A549 (cell line): Measurements from ENCODE around the gene CDAN1. TPM values are rescaled to one million over a fixed set of nuclear protein-coding genes. Genes with fewer than 3 reads are reported as not detected.

Experiments
- ATAC-seq, 2 experiments: fragments of 200-7000 bp in 1 of 2; fragments of >200 bp in 1 of 2; cut with Nextera tagmentation in 1 of 2; cut with Tn5 transposase in 1 of 2; 3 replicates each; pipeline versions ENCODE4 v1.8.0 to v1.9.1; 2018 to 2020; ENCODE audit warnings: mild to moderate bottlenecking in 1 of 2, moderate library complexity in 1 of 2
- CTCF ChIA-PET: fragments of 300-600 bp; sonication (Branson Sonifier 250); formaldehyde crosslinking; extraction: SDS; loops from one replicate; lab custom pipeline; 2021; ENCODE audit warnings: antibody characterized with exemption, inconsistent platforms; lab: Yijun Ruan, JAX
- POLR2A ChIA-PET: fragments of 350-600 bp; formaldehyde crosslinking; extraction: SDS; loops from one replicate; lab custom pipeline; 2021; ENCODE audit warnings: antibody characterized with exemption, inconsistent platforms; lab: Yijun Ruan, JAX
- DNase-seq, 2 experiments: peaks; one replicate each; pipeline versions ENCODE4 v3.0.0 to v3.0.0-alpha.2; 2011 to 2016; ENCODE audit warnings: low read depth in 1 of 2, low spot score in 1 of 2
- FAIRE-seq: peaks from 2 replicates; lab custom pipeline; 2011; peaks lifted over from hg19 to GRCh38; lab: Jason Lieb, UNC
- H3K27ac ChIP-seq, 2 experiments: fragments of >200 bp; sonication (Bioruptor Twin); formaldehyde crosslinking; 3 replicates each; pipeline ENCODE4 v1.5.1; 2016 to 2017
- H3K4me1 ChIP-seq: fragments of >200 bp; sonication (Bioruptor Twin); formaldehyde crosslinking; 3 replicates; pipeline ENCODE4 v1.6.1; 2016
- H3K4me2 ChIP-seq: fragments of >200 bp; sonication (Bioruptor Twin); formaldehyde crosslinking; 3 replicates; pipeline ENCODE4 v1.6.1; 2016
- H3K4me3 ChIP-seq: fragments of >200 bp; sonication (Bioruptor Twin); formaldehyde crosslinking; 3 replicates; pipeline ENCODE4 v1.5.1; 2016
- H3K9me3 ChIP-seq: fragments of >200 bp; sonication (Bioruptor Twin); formaldehyde crosslinking; 3 replicates; pipeline ENCODE4 v1.6.1; 2016
- ATOH8 ChIP-seq: fragments of 250-450 bp; sonication (Bioruptor Pico); IDR thresholded peaks from 2 replicates; pipeline ENCODE4 v1.5.0; 2020; ENCODE audit warnings: low read depth, mild to moderate bottlenecking, moderate library complexity
- BCL3 ChIP-seq: fragments of >200 bp; sonication (Bioruptor Twin); formaldehyde crosslinking; IDR thresholded peaks from 3 replicates; pipeline ENCODE4 v1.6.1; 2016
- CBX2 ChIP-seq: fragments of 200-600 bp; sonication (generic); IDR thresholded peaks from 2 replicates; pipeline ENCODE4 v1.6.1; 2016; ENCODE audit warnings: low read depth, mild to moderate bottlenecking, borderline replicate concordance
- CHD4 ChIP-seq: fragments of 200-600 bp; sonication (generic); IDR thresholded peaks from 2 replicates; pipeline ENCODE4 v1.6.1; 2016; ENCODE audit warnings: antibody characterized with exemption, mild to moderate bottlenecking, borderline replicate concordance
- EHMT2 ChIP-seq: fragments of 200-600 bp; sonication (generic); IDR thresholded peaks from 2 replicates; pipeline ENCODE4 v1.6.1; 2016; ENCODE audit warnings: antibody characterized with exemption, low read depth, mild to moderate bottlenecking, moderate library complexity
- FOSB ChIP-seq: fragments of 250-450 bp; sonication (Bioruptor Pico); IDR thresholded peaks from 2 replicates; pipeline ENCODE4 v1.5.0; 2020; ENCODE audit warnings: mild to moderate bottlenecking, moderate library complexity
- FOSL2 ChIP-seq, 2 experiments: fragments of 450-650 bp in 1 of 2; fragments of >200 bp in 1 of 2; sonication (Bioruptor Twin) in 1 of 2; formaldehyde crosslinking; IDR thresholded peaks; 2 replicates each; pipeline versions ENCODE4 v1.5.0 to v1.6.1; 2016 to 2020; ENCODE audit warnings: mild to moderate bottlenecking in 1 of 2, moderate library complexity in 1 of 2
- GATA3 ChIP-seq: IDR thresholded peaks from 2 replicates; pipeline ENCODE4 v1.6.1; 2012; ENCODE audit warnings: borderline replicate concordance
- HES2 ChIP-seq: fragments of >200 bp; sonication (Bioruptor Twin); formaldehyde crosslinking; IDR thresholded peaks from 2 replicates; pipeline ENCODE4 v1.6.1; 2016
- HOXB5 ChIP-seq: fragments of 250-450 bp; sonication (Bioruptor Pico); IDR thresholded peaks from 2 replicates; pipeline ENCODE4 v1.5.0; 2020; ENCODE audit warnings: mild to moderate bottlenecking, moderate library complexity
- MAFK ChIP-seq: fragments of 450-650 bp; IDR thresholded peaks from 2 replicates; pipeline ENCODE4 v1.6.1; 2014; ENCODE audit not compliant: partially characterized antibody
- MAX ChIP-seq: IDR thresholded peaks from 2 replicates; pipeline ENCODE4 v1.6.1; 2012
- NPAS2 ChIP-seq: fragments of 250-450 bp; sonication (Bioruptor Pico); IDR thresholded peaks from 2 replicates; pipeline ENCODE4 v1.8.0; 2022; ENCODE audit warnings: mild to moderate bottlenecking, moderate library complexity, borderline replicate concordance
- PBX3 ChIP-seq: IDR thresholded peaks from 2 replicates; pipeline ENCODE4 v1.6.1; 2012
- PHF8 ChIP-seq: fragments of 200-600 bp; sonication (generic); IDR thresholded peaks from 2 replicates; pipeline ENCODE4 v1.6.1; 2016; ENCODE audit warnings: low read depth, mild to moderate bottlenecking, antibody characterized with exemption, moderate library complexity, borderline replicate concordance
- RAD21 ChIP-seq, 2 experiments: fragments of >200 bp in 1 of 2; sonication (Bioruptor Twin) in 1 of 2; formaldehyde crosslinking in 1 of 2; IDR thresholded peaks in 1 of 2; conservative IDR thresholded peaks in 1 of 2; 2 replicates in 1 of 2; 3 replicates in 1 of 2; pipeline ENCODE4 v1.6.1; 2012 to 2018; ENCODE audit warnings: inconsistent platforms in 1 of 2
- REST ChIP-seq: fragments of 200-600 bp; sonication (generic); IDR thresholded peaks from 2 replicates; pipeline ENCODE4 v1.6.1; 2016; ENCODE audit warnings: antibody characterized with exemption, mild to moderate bottlenecking, moderate library complexity
- USF2 ChIP-seq: fragments of 450-650 bp; IDR thresholded peaks from 2 replicates; pipeline ENCODE4 v1.6.1; 2014; ENCODE audit warnings: antibody characterized with exemption
- ZC3H11A ChIP-seq: fragments of 450-650 bp; IDR thresholded peaks from 2 replicates; pipeline ENCODE4 v1.6.1; 2014; ENCODE audit warnings: antibody characterized with exemption, mild to moderate bottlenecking
- ZFP36 ChIP-seq: fragments of 450-650 bp; IDR thresholded peaks from 2 replicates; pipeline ENCODE4 v1.6.1; 2014; ENCODE audit warnings: borderline replicate concordance; ENCODE audit not compliant: partially characterized antibody
- ZNF302 ChIP-seq: fragments of 250-450 bp; sonication (Bioruptor Pico); IDR thresholded peaks from 2 replicates; pipeline ENCODE4 v1.9.0; 2021; ENCODE audit warnings: inconsistent platforms, mild to moderate bottlenecking, moderate library complexity
- WGBS: methylation state at CpG from one replicate; pipeline ENCODE4 v1.1.6; 2017; ENCODE audit errors: missing lambda C conversion rate; 5-methylcytosine and 5-hydroxymethylcytosine counted together
- polyA plus RNA-seq, 4 experiments: library from polyadenylated mRNA; depleted of rRNA in 3 of 4; stranded (reverse); fragments of >200 nt; fragmentation: RNase III in 1 of 4; extraction: RNeasy Plus Mini Kit Qiagen cat#74134 plus additional on column Dnase treatment in 1 of 4; gene quantifications; 2 replicates in 3 of 4; 3 replicates in 1 of 4; pipeline ENCODE4 v1.2.3, GENCODE V29; 2011 to 2017

CDAN1 gene
- polyA plus RNA-seq, 2 of the 4 experiments (the other 2 are of a cell fraction) = 2.9 to 6.9 TPM

- Histone ChIP-seq H3K27ac (no peak overlapping the region), H3K4me1 (no peaks in the 10 kb centered on the region), H3K4me3 (no peak overlapping the region), H3K9me3 (no peaks in the 10 kb centered on the region), H3K4me2 (no peak overlapping the region)
- DNase-seq = no peak
- 94% methylated on average over 8 of the region's 8 CpGs for WGBS
- TF ChIP-seq FOSL2 (IDR thresholded peaks at IDR 0.05) (no peak), FOSL2 (CRISPR knock-in tag; IDR thresholded peaks at IDR 0.05) (no peak), ZC3H11A (no peak), HOXB5 (no peak), MAX (no peak), REST (no peak)
- CTCF ChIA-PET = interaction anchor here (1.5 kb wide), 1 partner anchor 197 kb away, joined by 7 read pairs; no protein-coding TSS in a partner anchor
- POLR2A ChIA-PET = no interaction called here
- no peak for FAIRE-seq
- no peak for ATAC-seq
These were observed 6.8 kb downstream of the CDAN1 start for GRCh38 chr15:42730135-42730534.

- 94% methylated on average over 7 of the region's 7 CpGs for WGBS
- CTCF ChIA-PET = interaction anchor here (0.6 kb wide), 1 partner anchor 198 kb away, joined by 3 read pairs; no protein-coding TSS in a partner anchor
- TF ChIP-seq HES2 (no peak), RAD21 (conservative IDR thresholded peaks at IDR 0.05 in 1 of 2, IDR thresholded peaks at IDR 0.05 in 1 of 2) (no peak), ZFP36 (no peak), CBX2 (no peak), GATA3 (no peak), MAX (no peak), BCL3 (no peak), ATOH8 (CRISPR knock-in tag) (no peak), EHMT2 (no peak), NPAS2 (CRISPR knock-in tag) (no peak), PHF8 (no peak)
- POLR2A ChIA-PET = no interaction called here
- Histone ChIP-seq H3K4me3 (no peak overlapping the region), H3K9me3 (no peaks in the 10 kb centered on the region), H3K27ac (no peak overlapping the region), H3K4me1 (no peaks in the 10 kb centered on the region), H3K4me2 (no peak overlapping the region)
- DNase-seq (no peak), ATAC-seq (no peak), FAIRE-seq (no peak)
These were observed 7.5 kb downstream of the CDAN1 start for GRCh38 chr15:42729409-42729808.

- 90% methylated on average over 14 of the region's 14 CpGs for WGBS
- POLR2A ChIA-PET = no interaction called here
- TF ChIP-seq PBX3 (no peak), CHD4 (no peak), PHF8 (no peak), ZNF302 (CRISPR knock-in tag) (no peak), MAFK (no peak), FOSB (CRISPR knock-in tag) (no peak), USF2 (no peak), CBX2 (no peak), ZFP36 (no peak)
These were observed 8.0 kb downstream of the CDAN1 start for GRCh38 chr15:42728972-42729371.

More at GRCh38 chr15:42728972-42729371, 8.0 kb downstream of the CDAN1 start:
- CTCF ChIA-PET = interaction anchor here (0.6 kb wide), 1 partner anchor 198 kb away, joined by 3 read pairs; no protein-coding TSS in a partner anchor
- H3K27ac ChIP-seq = no peak overlapping the region
- FAIRE-seq (no peak), ATAC-seq (no peak), DNase-seq (no peak)
- no peak overlapping the region for H3K4me2 ChIP-seq
- H3K9me3 ChIP-seq = no peaks in the 10 kb centered on the region
- no peaks in the 10 kb centered on the region for H3K4me1 ChIP-seq
- no peak overlapping the region for H3K4me3 ChIP-seq
